Retinal pigment epithelial cell (primary cell): ENCODE results near the gene DGKI.
A peak's percentile ranks its signal among the peaks of the same experiment; 100 is the strongest.

Experiments
- DNase-seq: peaks from one replicate; pipeline ENCODE4 v3.0.0-alpha.2; 2010; ENCODE audit warnings: low read depth
- H3K4me3 ChIP-seq: 2 replicates; pipeline ENCODE4 v1.5.1; 2011; ENCODE audit warnings: mild to moderate bottlenecking, low read length, control low read depth, moderate library complexity
- TF ChIP-seq, protein P1 (sequence below): conservative IDR thresholded peaks from 2 replicates; pipeline ENCODE4 v1.5.1; 2011; ENCODE audit warnings: low read depth, low read length, control low read depth, inconsistent platforms

DGKI gene

DNA sequence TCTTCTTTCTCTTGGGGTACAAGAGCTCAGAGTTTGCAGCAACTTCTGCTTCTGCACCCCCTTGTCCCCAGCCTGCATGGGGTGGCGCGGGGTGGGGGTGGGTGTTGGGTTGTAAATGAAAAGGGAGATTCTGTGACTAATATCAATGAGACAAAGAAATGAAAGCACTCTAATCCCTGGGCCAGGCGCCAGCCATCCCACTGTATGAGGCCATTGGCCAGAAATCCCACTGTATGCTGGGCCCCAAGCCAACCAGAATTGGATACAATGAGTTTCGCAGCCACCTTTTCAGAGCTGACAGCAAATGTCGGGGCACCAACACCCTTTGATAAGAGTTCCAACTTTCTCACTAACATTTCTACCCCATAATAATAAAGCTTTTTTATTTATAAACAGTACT is 492.4 kb downstream of the DGKI start:
- TF ChIP-seq, protein P1, sequence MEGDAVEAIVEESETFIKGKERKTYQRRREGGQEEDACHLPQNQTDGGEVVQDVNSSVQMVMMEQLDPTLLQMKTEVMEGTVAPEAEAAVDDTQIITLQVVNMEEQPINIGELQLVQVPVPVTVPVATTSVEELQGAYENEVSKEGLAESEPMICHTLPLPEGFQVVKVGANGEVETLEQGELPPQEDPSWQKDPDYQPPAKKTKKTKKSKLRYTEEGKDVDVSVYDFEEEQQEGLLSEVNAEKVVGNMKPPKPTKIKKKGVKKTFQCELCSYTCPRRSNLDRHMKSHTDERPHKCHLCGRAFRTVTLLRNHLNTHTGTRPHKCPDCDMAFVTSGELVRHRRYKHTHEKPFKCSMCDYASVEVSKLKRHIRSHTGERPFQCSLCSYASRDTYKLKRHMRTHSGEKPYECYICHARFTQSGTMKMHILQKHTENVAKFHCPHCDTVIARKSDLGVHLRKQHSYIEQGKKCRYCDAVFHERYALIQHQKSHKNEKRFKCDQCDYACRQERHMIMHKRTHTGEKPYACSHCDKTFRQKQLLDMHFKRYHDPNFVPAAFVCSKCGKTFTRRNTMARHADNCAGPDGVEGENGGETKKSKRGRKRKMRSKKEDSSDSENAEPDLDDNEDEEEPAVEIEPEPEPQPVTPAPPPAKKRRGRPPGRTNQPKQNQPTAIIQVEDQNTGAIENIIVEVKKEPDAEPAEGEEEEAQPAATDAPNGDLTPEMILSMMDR, result no peak
- no peak overlapping the region for H3K4me3 ChIP-seq
- DNase-seq, result no peak

DNA sequence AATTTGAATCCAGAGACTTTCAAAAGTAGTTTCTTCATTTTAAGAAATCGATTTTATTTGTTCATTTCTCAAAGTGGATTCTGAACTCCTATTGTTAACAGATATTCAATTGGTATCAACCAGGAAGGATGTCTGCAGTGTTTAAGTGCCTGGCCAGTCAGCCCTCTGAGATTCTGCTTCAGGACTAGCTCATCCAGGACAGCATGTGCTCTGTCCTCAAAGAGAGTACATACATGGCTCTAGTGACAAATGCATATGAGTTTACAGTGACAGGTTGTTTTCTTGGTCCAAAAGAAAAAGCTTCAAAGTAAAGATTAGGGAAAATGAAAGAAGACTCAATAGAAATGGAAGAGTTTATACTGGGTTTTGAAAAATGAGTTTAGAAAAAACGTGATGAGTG is 494.8 kb downstream of the DGKI start:
- DNase-seq, result no peak
- TF ChIP-seq, protein P1, result no peak
- no peak overlapping the region for H3K4me3 ChIP-seq

DNA sequence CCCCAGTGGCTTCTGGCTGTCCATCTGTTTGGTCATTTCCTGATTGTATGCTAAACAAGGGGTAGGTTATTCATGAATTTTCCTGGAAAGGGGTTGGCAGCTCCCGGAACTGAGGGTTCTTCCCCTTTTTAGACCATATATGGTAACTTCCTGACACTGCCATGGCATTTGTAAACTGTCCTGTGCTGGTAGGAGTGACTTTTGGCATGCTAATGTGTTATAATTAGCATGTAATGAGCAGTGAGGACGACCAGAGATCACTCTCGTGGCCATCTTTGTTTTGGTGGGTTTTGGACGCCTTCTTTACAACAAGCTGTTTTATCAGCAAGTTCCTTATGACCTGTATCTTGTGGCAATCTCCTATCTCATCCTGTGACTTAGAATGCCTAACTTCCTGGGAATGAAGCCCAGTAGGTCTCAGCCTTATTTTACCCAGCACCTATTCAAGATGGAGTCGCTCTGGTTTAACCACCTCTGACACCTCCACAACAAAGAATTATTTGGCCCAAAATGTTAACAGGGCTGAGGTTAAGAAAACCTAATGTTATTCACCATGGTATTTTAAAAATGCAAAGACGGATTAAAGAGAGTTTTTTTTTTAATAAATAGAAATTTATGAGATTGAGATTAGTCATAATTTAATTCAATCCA is 500.9 kb downstream of the DGKI start:
- TF ChIP-seq, protein P1, result no peak
- H3K4me3 ChIP-seq, result no peak overlapping the region
- DNase-seq, result no peak

DNA sequence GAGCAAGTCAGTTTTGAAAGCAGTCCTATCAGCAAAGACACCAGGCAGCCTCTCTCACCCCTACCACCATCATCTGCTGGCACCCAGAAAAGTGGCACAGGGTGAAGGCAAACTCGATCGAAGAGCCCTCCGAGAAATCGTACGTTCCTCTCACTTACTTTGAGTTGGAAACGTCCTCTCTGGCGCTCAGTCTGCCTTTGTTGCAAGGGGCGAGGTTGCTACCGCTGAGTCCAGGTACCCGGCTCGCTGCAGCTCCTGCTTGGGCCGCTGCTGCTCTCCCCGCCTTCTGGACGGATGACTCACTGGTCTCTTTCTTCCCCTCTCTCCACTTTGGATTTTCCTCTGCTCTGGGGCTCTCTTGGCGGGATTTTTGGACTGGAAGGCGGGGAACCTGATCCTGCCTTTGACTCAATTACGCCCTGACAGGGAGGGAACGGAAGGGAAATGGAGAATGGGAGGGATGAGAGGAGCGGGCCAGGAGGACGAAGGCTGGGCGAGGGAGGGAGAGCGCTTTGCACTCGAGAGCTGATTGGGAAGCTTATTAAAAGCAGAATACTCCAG is 503.4 kb downstream of the DGKI start, which contains the start of gene PTN:
Gene PTN (minus strand): TSS at position 453 of the 561 bp plus-strand sequence. CDS start 88,760 bp downstream, outside the sequence.
- H3K4me3 ChIP-seq, result peak within 1 kb of the TSS; percentile 48
- no peak for DNase-seq
- TF ChIP-seq, protein P1, result no peak

DNA sequence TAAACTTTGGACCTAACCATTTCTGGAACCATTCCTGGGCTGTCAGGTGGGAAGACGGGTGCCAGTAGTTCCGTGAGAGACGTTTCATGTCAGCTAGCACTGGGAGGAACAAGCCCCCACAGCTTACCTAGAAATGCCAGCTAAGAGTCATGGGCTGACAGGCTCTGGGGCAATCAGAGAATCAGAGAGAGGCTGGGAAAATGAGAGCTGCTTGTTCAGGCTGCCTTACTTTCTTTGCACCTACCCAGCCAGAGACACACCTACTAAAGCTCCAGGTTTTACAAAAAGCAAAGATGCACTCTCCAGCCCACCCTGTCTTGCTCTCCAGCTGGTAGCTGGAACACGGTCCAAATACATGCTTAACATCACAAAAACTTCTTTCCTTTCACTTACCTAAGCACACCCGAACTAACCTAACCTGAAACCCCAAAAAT is 503.9 kb downstream of the DGKI start:
- DNase-seq, result no peak
- TF ChIP-seq, protein P1, result no peak
- peak overlapping the region; percentile 48 for H3K4me3 ChIP-seq

DNA sequence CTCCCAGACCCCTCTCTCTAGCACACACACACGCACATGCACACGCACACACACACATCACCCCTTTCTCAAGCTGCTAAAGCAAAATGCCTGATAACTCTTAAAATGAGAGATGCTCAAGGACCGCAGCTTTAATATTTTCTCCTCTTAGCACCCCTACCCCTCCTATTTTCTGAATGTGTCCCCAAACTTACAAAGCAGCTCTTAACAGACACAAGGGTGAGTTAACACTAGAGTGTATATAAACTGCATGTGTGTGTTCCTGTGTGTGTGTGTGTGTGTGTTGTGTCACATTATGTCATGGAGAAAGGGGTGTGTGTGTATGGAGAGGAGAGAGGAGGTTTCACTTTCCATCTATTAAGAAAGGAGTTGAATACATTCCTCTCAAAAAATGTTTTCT is 504.5 kb downstream of the DGKI start:
- TF ChIP-seq, protein P1, result no peak
- no peak for DNase-seq
- no peak overlapping the region for H3K4me3 ChIP-seq

DNA sequence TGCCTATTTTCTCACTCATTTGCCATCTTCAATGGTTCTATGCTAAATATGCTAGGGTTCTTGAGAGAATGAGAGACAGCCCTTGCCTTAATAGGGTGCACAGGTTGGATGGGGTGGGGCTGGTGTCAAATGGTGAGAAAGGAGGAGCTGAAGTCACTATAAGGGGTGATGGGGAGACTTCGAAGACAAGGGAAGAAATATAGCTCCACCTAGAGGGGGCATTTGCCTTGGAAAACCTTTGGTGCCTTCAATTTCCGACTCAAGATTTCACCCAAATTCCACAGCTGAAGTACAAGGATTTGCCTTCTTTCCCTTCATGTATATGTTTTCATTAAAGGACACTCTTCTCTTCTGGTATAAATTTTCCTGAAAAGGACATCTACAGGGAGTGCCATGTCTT is 508.9 kb downstream of the DGKI start:
- TF ChIP-seq, protein P1, result peak; percentile 33
- H3K4me3 ChIP-seq, result no peak overlapping the region
- DNase-seq, result no peak
